Progenitor cell of endocrine pancreas (in vitro differentiated cells): ENCODE data around the gene DOCK9. TPM values are rescaled to one million over a fixed set of nuclear protein-coding genes. Genes with fewer than 3 reads are reported as not detected.

Experiments
- DNase-seq: peaks from one replicate; pipeline ENCODE4 v3.0.0; 2021; ENCODE audit warnings: low spot score; ENCODE audit not compliant: unreplicated experiment
- H3K27ac Mint-ChIP-seq: 2 replicates; pipeline ENCODE4 v1.8.0; 2021; ENCODE audit warnings: mild to moderate bottlenecking, moderate library complexity, mixed read lengths
- H3K27me3 Mint-ChIP-seq: 2 replicates; pipeline ENCODE4 v1.8.0; 2021; ENCODE audit warnings: mixed read lengths
- H3K36me3 Mint-ChIP-seq: 2 replicates; pipeline ENCODE4 v1.8.0; 2022; ENCODE audit warnings: mixed read lengths; ENCODE audit not compliant: insufficient read depth
- H3K4me1 Mint-ChIP-seq: 2 replicates; pipeline ENCODE4 v1.8.0; 2021; ENCODE audit warnings: low read depth, mixed read lengths
- H3K4me3 Mint-ChIP-seq: 2 replicates; pipeline ENCODE4 v1.8.0; 2021; ENCODE audit warnings: low read depth, mild to moderate bottlenecking, moderate library complexity, mixed read lengths
- H3K9me3 Mint-ChIP-seq: 2 replicates; pipeline ENCODE4 v1.8.0; 2021; ENCODE audit warnings: low read depth, mixed read lengths
- CTCF ChIP-seq: fragments of 200-600 bp; sonication (generic); IDR thresholded peaks from one replicate; pipeline ENCODE4 v1.5.0; 2021; ENCODE audit warnings: antibody characterized with exemption, mild to moderate bottlenecking; ENCODE audit not compliant: unreplicated experiment
- total RNA-seq: library from RNA; stranded (reverse); gene quantifications from 2 replicates; pipeline ENCODE4 v1.2.1, GENCODE V29; 2021

The DOCK9 gene
- total RNA-seq, 1 donor from 2014 or later: 35.7 TPM

DNA sequence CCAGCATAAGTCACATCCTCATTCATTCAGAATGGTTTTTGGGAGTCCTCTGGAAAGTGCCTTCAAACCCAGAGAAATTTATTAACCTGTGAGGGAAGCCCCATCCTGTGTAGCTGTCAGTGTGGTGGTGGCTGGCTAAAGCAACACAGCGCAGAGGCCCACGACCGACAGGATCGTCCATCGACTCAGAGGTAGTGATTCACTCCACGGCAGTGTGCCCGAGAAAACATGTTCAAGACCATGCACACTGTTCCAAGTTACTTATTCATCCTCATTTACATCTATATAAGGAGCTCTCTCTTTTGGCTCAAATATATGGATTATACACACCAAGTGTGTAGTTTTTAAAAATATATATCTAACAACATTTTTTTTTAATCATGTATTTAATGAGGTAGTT, 129.1 kb downstream of the DOCK9 start:
- Mint-ChIP-seq H3K36me3 (no peaks in the 10 kb centered on the region), H3K27me3 (no peaks in the 10 kb centered on the region), H3K9me3 (no peaks in the 10 kb centered on the region), H3K4me1 (peaks cover 2% of the 10 kb centered on the region), H3K27ac (no peak overlapping the region), H3K4me3 (no peak overlapping the region)
- TF ChIP-seq CTCF: no peak
- DNase-seq: no peak

DNA sequence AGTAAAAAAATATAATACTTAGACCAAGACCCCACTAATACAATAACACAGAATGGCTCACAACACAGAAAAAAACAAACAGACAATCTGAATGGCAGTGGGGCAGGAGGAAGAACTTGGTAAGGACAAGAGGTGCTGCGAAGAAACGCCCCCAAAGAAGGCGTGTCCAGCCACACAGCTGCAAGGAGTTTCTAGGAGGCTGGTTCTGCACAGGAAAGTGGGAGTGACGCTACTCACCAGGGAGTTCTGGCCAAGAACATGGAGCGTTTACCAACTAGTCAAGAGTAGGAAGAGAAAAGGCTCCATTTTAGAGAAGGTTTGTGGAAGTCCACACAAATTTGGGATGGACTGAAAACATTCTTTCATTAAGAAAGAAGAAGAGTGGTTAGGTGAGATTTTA, 130.1 kb downstream of the DOCK9 start:
- no peak for TF ChIP-seq CTCF
- Mint-ChIP-seq H3K4me3 (no peak overlapping the region), H3K9me3 (no peaks in the 10 kb centered on the region), H3K27me3 (no peaks in the 10 kb centered on the region), H3K27ac (no peak overlapping the region), H3K36me3 (no peaks in the 10 kb centered on the region), H3K4me1 (peaks cover 3% of the 10 kb centered on the region)
- no peak for DNase-seq

GRCh38 chr13:98846986-98847385, 130.9 kb downstream of the DOCK9 start:
- Mint-ChIP-seq H3K4me1 (peaks cover 10% of the 10 kb centered on the region), H3K36me3 (no peaks in the 10 kb centered on the region), H3K9me3 (no peaks in the 10 kb centered on the region), H3K27ac (no peak overlapping the region), H3K27me3 (no peaks in the 10 kb centered on the region), H3K4me3 (no peak overlapping the region)
- DNase-seq: no peak
- TF ChIP-seq CTCF: no peak

- DNase-seq: no peak
- no peaks in the 10 kb centered on the region for H3K36me3 Mint-ChIP-seq
- no peak overlapping the region for H3K4me3 Mint-ChIP-seq
- peaks cover 10% of the 10 kb centered on the region for H3K4me1 Mint-ChIP-seq
- no peak for TF ChIP-seq CTCF
- no peaks in the 10 kb centered on the region for H3K27me3 Mint-ChIP-seq
- no peak overlapping the region for H3K27ac Mint-ChIP-seq
- H3K9me3 Mint-ChIP-seq: no peaks in the 10 kb centered on the region
Observed at GRCh38 chr13:98846521-98846920, 131.3 kb downstream of the DOCK9 start.

GRCh38 chr13:98845742-98846141, 132.1 kb downstream of the DOCK9 start:
- Mint-ChIP-seq H3K9me3 (no peaks in the 10 kb centered on the region), H3K4me3 (no peak overlapping the region), H3K27me3 (no peaks in the 10 kb centered on the region), H3K4me1 (peaks cover 10% of the 10 kb centered on the region), H3K27ac (no peak overlapping the region), H3K36me3 (no peaks in the 10 kb centered on the region)
- DNase-seq: no peak
- TF ChIP-seq CTCF: no peak
